Skin epidermis (tissue), 12 donors: ENCODE results near the gene TSPYL4.

Source experiments
- H3K27ac ChIP-seq, 21 experiments: fragments of 200-600 bp; sonication (generic) in 11 of 21; one replicate each; pipeline ENCODE4 v1.5.0; 2020; ENCODE audit warnings: mild to moderate bottlenecking in 3 of 21, inconsistent platforms in 2 of 21, moderate library complexity in 2 of 21
- H3K4me3 ChIP-seq, 7 experiments: fragments of 200-600 bp; sonication (generic) in 2 of 7; one replicate each; pipeline ENCODE4 v1.5.0; 2020; ENCODE audit warnings: inconsistent platforms in 2 of 7, mild to moderate bottlenecking in 2 of 7, moderate library complexity in 1 of 7

TSPYL4 gene

GRCh38 chr6:116278481-116278829 is 24.6 kb upstream of the TSPYL4 start:
- Histone ChIP-seq H3K4me3 (peak overlapping the region; percentile 77 to 94 (median 92)), H3K27ac (peak overlapping the region in 20 of 21 experiments; percentile 90 to 99 (median 98))

- Histone ChIP-seq H3K27ac (peak overlapping the region in 6 of 21 experiments; percentile 25 to 99 (median 75)), H3K4me3 (peak overlapping the region; percentile 77 to 94 (median 92))
These were observed 23.2 kb upstream of the TSPYL4 start for GRCh38 chr6:116277124-116277523.

GRCh38 chr6:116271149-116271708 is 17.4 kb upstream of the TSPYL4 start:
- H3K27ac ChIP-seq = no peak overlapping the region
- H3K4me3 ChIP-seq = no peak overlapping the region

- no peak overlapping the region for H3K27ac ChIP-seq
- no peak overlapping the region for H3K4me3 ChIP-seq
These were observed 14.9 kb upstream of the TSPYL4 start for GRCh38 chr6:116268589-116269293.

- Histone ChIP-seq H3K4me3 (no peak overlapping the region), H3K27ac (no peak overlapping the region)
These were observed 14.1 kb upstream of the TSPYL4 start for GRCh38 chr6:116267836-116268588.

- Histone ChIP-seq H3K27ac (no peak overlapping the region), H3K4me3 (no peak overlapping the region)
These were observed 12.9 kb upstream of the TSPYL4 start for GRCh38 chr6:116266803-116267202.

GRCh38 chr6:116265041-116265829 is 11.4 kb upstream of the TSPYL4 start:
- Histone ChIP-seq H3K4me3 (no peak overlapping the region), H3K27ac (no peak overlapping the region)

- Histone ChIP-seq H3K27ac (no peak overlapping the region), H3K4me3 (no peak overlapping the region)
These were observed 9.5 kb upstream of the TSPYL4 start for GRCh38 chr6:116263353-116263752.

GRCh38 chr6:116258520-116258919 is 4.6 kb upstream of the TSPYL4 start:
- Histone ChIP-seq H3K27ac (no peak overlapping the region), H3K4me3 (no peak overlapping the region)

GRCh38 chr6:116256694-116257093 is 2.8 kb upstream of the TSPYL4 start:
- no peak overlapping the region for H3K27ac ChIP-seq

GRCh38 chr6:116255246-116255800 is 1.4 kb upstream of the TSPYL4 start:
- Histone ChIP-seq H3K27ac (peak overlapping the region in 4 of 21 experiments; percentile 90 to 96 (median 91)), H3K4me3 (no peak overlapping the region)

More at GRCh38 chr6:116256694-116257093, 2.8 kb upstream of the TSPYL4 start:
- no peak overlapping the region for H3K4me3 ChIP-seq

GRCh38 chr6:116254297-116255056 is 602 bp upstream of the TSPYL4 start:
- peak overlapping the region; percentile 75 to 100 (median 95) for H3K4me3 ChIP-seq
- peak overlapping the region in 20 of 21 experiments; percentile 65 to 96 (median 88) for H3K27ac ChIP-seq

GRCh38 chr6:116253188-116253504 is 729 bp downstream of the TSPYL4 start:
- Histone ChIP-seq H3K27ac (peak overlapping the region; percentile 31 to 96 (median 88)), H3K4me3 (peak overlapping the region; percentile 75 to 100 (median 95))

GRCh38 chr6:116251568-116252384 is 2.1 kb downstream of the TSPYL4 start:
- Histone ChIP-seq H3K4me3 (peak overlapping the region in 1 of 7 experiments; percentile 8), H3K27ac (no peak overlapping the region)

- H3K27ac ChIP-seq = no peak overlapping the region
- H3K4me3 ChIP-seq = no peak overlapping the region
These were observed 5.3 kb downstream of the TSPYL4 start for GRCh38 chr6:116248577-116248976.

- H3K4me3 ChIP-seq = no peak overlapping the region
- no peak overlapping the region for H3K27ac ChIP-seq
These were observed 6.6 kb downstream of the TSPYL4 start for GRCh38 chr6:116247285-116247684.

- no peak overlapping the region for H3K4me3 ChIP-seq
- H3K27ac ChIP-seq = no peak overlapping the region
These were observed 7.8 kb downstream of the TSPYL4 start for GRCh38 chr6:116246089-116246488.

- H3K27ac ChIP-seq = no peak overlapping the region
These were observed 9.6 kb downstream of the TSPYL4 start for GRCh38 chr6:116244284-116244683.

More at GRCh38 chr6:116244284-116244683, 9.6 kb downstream of the TSPYL4 start:
- H3K4me3 ChIP-seq = no peak overlapping the region
